H1 (cell line): Measurements from ENCODE around the gene DPF3. TPM values are rescaled to one million over a fixed set of nuclear protein-coding genes. Genes with fewer than 3 reads are reported as not detected.

Experiments
- GABPA ChIP-seq: IDR thresholded peaks from 2 replicates; pipeline ENCODE4 v1.6.1; 2011; ENCODE audit warnings: mild to moderate bottlenecking, low read length, moderate library complexity, borderline replicate concordance; ENCODE audit not compliant: insufficient read depth
- KDM4A ChIP-seq: IDR thresholded peaks from one replicate; pipeline ENCODE4 v1.7.1; 2012; ENCODE audit warnings: low read depth, mild to moderate bottlenecking, moderate library complexity, low read length, inconsistent platforms; ENCODE audit not compliant: severe bottlenecking
- RBBP5 ChIP-seq: IDR thresholded peaks from 2 replicates; pipeline ENCODE4 v1.7.1; 2012; ENCODE audit warnings: low read depth, mild to moderate bottlenecking, inconsistent platforms, low read length, moderate library complexity, borderline replicate concordance
- SP1 ChIP-seq: IDR thresholded peaks from 2 replicates; pipeline ENCODE4 v1.6.1; 2011; ENCODE audit warnings: low read depth, low read length
- ZNF274 ChIP-seq: IDR thresholded peaks from 2 replicates; pipeline ENCODE4 v1.7.0; 2012; ENCODE audit warnings: low read length, borderline replicate concordance; ENCODE audit errors: extremely low read depth
- polyA plus RNA-seq, 7 experiments: library from polyadenylated mRNA; depleted of rRNA in 3 of 7; stranded (reverse) in 5 of 7; unstranded in 2 of 7; fragments of >200 nt in 5 of 7; fragments of 200-250 nt in 2 of 7; gene quantifications; 1 replicate in 5 of 7; 2 replicates in 1 of 7; 4 replicates in 1 of 7; pipeline versions ENCODE4 v1.2.1 to v1.2.3, GENCODE V29; 2011 to 2013; ENCODE audit warnings: missing spikeins in 2 of 7, mixed read lengths in 2 of 7
- total RNA-seq: library from RNA; stranded (reverse); fragmentation: NEBNext Ultra II Directional; extraction: Animal tissue kit (Norgen Biotek cat#: 25700); gene quantifications from 2 replicates; pipeline ENCODE4 v1.2.1, GENCODE V29; 2021

DPF3 gene
- total and polyA plus RNA-seq, 2 of the 8 experiments (the other 6 are each of a cell fraction or from before 2014, with no cell fraction given): 0.19 TPM; not detected in 1

GRCh38 chr14:72715215-72715849 lies 178.6 kb downstream of the DPF3 start (continued):
- TF ChIP-seq KDM4A: no peak
- no peak for TF ChIP-seq RBBP5
- no peak for TF ChIP-seq SP1
- no peak for TF ChIP-seq GABPA
- no peak for TF ChIP-seq ZNF274
